ENCODE results near the gene EDRF1. TPM values are rescaled to one million over a fixed set of nuclear protein-coding genes. Genes with fewer than 3 reads are reported as not detected.

EDRF1 gene
- total RNA-seq, 4 donors from 2014 or later, result 4.3 to 21.2 (median 15.6) TPM

- H3K4me3 ChIP-seq, result no peak overlapping the region
- intact Hi-C loops (cut with DNase I), result no loop called here
- WGBS, 2 donors, result no CpG with 5 or more reads among the region's 2 CpGs
- H3K4me1 ChIP-seq, result no peaks in the 10 kb centered on the region
- H3K27me3 ChIP-seq, result no peaks in the 10 kb centered on the region
- H3K9me3 ChIP-seq, result no peaks in the 10 kb centered on the region
- H3K27ac ChIP-seq, result no peak overlapping the region
- no peak for DNase-seq
- TF ChIP-seq POLR2A (IDR thresholded peaks at IDR 0.05) (no peak), CTCF (IDR thresholded peaks at IDR 0.05) (no peak)
- H3K36me3 ChIP-seq, result peaks cover 0 to 90% (median 10%) of the 10 kb centered on the region in 3 donors
These were observed 75.6 kb downstream of the EDRF1 start for GRCh38 chr10:125795128-125795527.

GRCh38 chr10:125795637-125796190 is 76.2 kb downstream of the EDRF1 start:
- no peak overlapping the region for H3K27ac ChIP-seq
- no peaks in the 10 kb centered on the region for H3K4me1 ChIP-seq
- TF ChIP-seq POLR2A (IDR thresholded peaks at IDR 0.05), result no peak
- no peak for TF ChIP-seq CTCF (IDR thresholded peaks at IDR 0.05)
- H3K4me3 ChIP-seq, result no peak overlapping the region
- 88 to 90% methylated on average over 7 to 8 of the region's 8 CpGs for WGBS, 2 donors
- peaks cover 0 to 96% (median 10%) of the 10 kb centered on the region in 3 donors for H3K36me3 ChIP-seq
- intact Hi-C loops (cut with DNase I), result no loop called here
- no peaks in the 10 kb centered on the region for H3K9me3 ChIP-seq
- no peaks in the 10 kb centered on the region for H3K27me3 ChIP-seq
- no peak for DNase-seq

GRCh38 chr10:125797424-125797823 is 77.9 kb downstream of the EDRF1 start:
- peaks cover 0 to 97% (median 6%) of the 10 kb centered on the region in 3 donors for H3K36me3 ChIP-seq
- no peaks in the 10 kb centered on the region for H3K9me3 ChIP-seq
- H3K27ac ChIP-seq, result no peak overlapping the region
- no peaks in the 10 kb centered on the region for H3K4me1 ChIP-seq
- H3K27me3 ChIP-seq, result no peaks in the 10 kb centered on the region
- DNase-seq, result no peak
- TF ChIP-seq POLR2A (IDR thresholded peaks at IDR 0.05), result no peak
- WGBS, 2 donors, result 85 to 87% methylated on average over 8 of the region's 8 CpGs
- H3K4me3 ChIP-seq, result no peak overlapping the region
- intact Hi-C loops (cut with DNase I), result no loop called here

- 69 to 74% methylated on average over 3 to 5 of the region's 5 CpGs for WGBS, 2 donors
- no peak for DNase-seq
- no peaks in the 10 kb centered on the region for H3K9me3 ChIP-seq
- no peak overlapping the region for H3K27ac ChIP-seq
- no peak for TF ChIP-seq POLR2A (IDR thresholded peaks at IDR 0.05)
- no peak for TF ChIP-seq CTCF (IDR thresholded peaks at IDR 0.05)
- no peak overlapping the region for H3K4me3 ChIP-seq
- intact Hi-C loops (cut with DNase I), result no loop called here
- H3K27me3 ChIP-seq, result no peaks in the 10 kb centered on the region
- H3K36me3 ChIP-seq, result peaks cover 0 to 97% (median 6%) of the 10 kb centered on the region in 3 donors
- H3K4me1 ChIP-seq, result no peaks in the 10 kb centered on the region
These were observed 78.6 kb downstream of the EDRF1 start for GRCh38 chr10:125797994-125798662.

- Histone ChIP-seq H3K36me3 (peaks cover 0 to 96% (median under 1%) of the 10 kb centered on the region in 3 donors), H3K4me3 (no peak overlapping the region), H3K9me3 (no peaks in the 10 kb centered on the region), H3K27me3 (no peaks in the 10 kb centered on the region), H3K27ac (no peak overlapping the region), H3K4me1 (no peaks in the 10 kb centered on the region)
- no peak for DNase-seq
- intact Hi-C loops (cut with DNase I), result no loop called here
- WGBS, 2 donors, result 92 to 100% methylated on average over 2 to 7 of the region's 8 CpGs
- TF ChIP-seq CTCF (IDR thresholded peaks at IDR 0.05) (no peak), POLR2A (IDR thresholded peaks at IDR 0.05) (no peak)
These were observed 80.1 kb downstream of the EDRF1 start for GRCh38 chr10:125799451-125800182.

Data from esophagus squamous epithelium (tissue), 5 donors.